ENCODE results near the gene KANK2.

KANK2 gene

GRCh38 chr19:11197291-11198174, at the start of gene KANK2:
TSS of gene KANK2 (minus strand) at chr19:11197545. CDS start at chr19:11194511, 3,034 bp downstream.
- Mint-ChIP-seq H3K36me3 (no peaks in the 10 kb centered on the region), H3K27me3 (no peaks in the 10 kb centered on the region), H3K4me1 (ENCODE audit: low read depth) (peaks cover 6% of the 10 kb centered on the region), H3K27ac (no peak within 1 kb of the TSS), H3K9me3 (ENCODE audit: low read depth) (no peaks in the 10 kb centered on the region), H3K4me3 (peak within 1 kb of the TSS; percentile 80)

GRCh38 chr19:11246941-11247340, 49.6 kb upstream of the KANK2 start:
- H3K4me3 Mint-ChIP-seq = no peak overlapping the region
- H3K9me3 Mint-ChIP-seq (ENCODE audit: low read depth) = no peaks in the 10 kb centered on the region
- peaks cover 4% of the 10 kb centered on the region for H3K4me1 Mint-ChIP-seq (ENCODE audit: low read depth)
- H3K27ac Mint-ChIP-seq = peak overlapping the region; percentile 8
- peaks cover 15% of the 10 kb centered on the region for H3K27me3 Mint-ChIP-seq
- H3K36me3 Mint-ChIP-seq = no peaks in the 10 kb centered on the region

GRCh38 chr19:11244846-11245589, 47.7 kb upstream of the KANK2 start:
- peaks cover 21% of the 10 kb centered on the region for H3K27me3 Mint-ChIP-seq
- peaks cover 4% of the 10 kb centered on the region for H3K4me1 Mint-ChIP-seq (ENCODE audit: low read depth)
- no peak overlapping the region for H3K4me3 Mint-ChIP-seq
- no peak overlapping the region for H3K27ac Mint-ChIP-seq
- no peaks in the 10 kb centered on the region for H3K36me3 Mint-ChIP-seq
- no peaks in the 10 kb centered on the region for H3K9me3 Mint-ChIP-seq (ENCODE audit: low read depth)

GRCh38 chr19:11243798-11244169, 46.4 kb upstream of the KANK2 start:
- no peak overlapping the region for H3K27ac Mint-ChIP-seq
- peaks cover 4% of the 10 kb centered on the region for H3K4me1 Mint-ChIP-seq (ENCODE audit: low read depth)
- no peak overlapping the region for H3K4me3 Mint-ChIP-seq
- H3K27me3 Mint-ChIP-seq = peaks cover 21% of the 10 kb centered on the region
- H3K36me3 Mint-ChIP-seq = no peaks in the 10 kb centered on the region
- no peaks in the 10 kb centered on the region for H3K9me3 Mint-ChIP-seq (ENCODE audit: low read depth)

- peaks cover 21% of the 10 kb centered on the region for H3K27me3 Mint-ChIP-seq
- H3K36me3 Mint-ChIP-seq = no peaks in the 10 kb centered on the region
- H3K9me3 Mint-ChIP-seq (ENCODE audit: low read depth) = no peaks in the 10 kb centered on the region
- no peak overlapping the region for H3K4me3 Mint-ChIP-seq
- no peak overlapping the region for H3K27ac Mint-ChIP-seq
- peaks cover 4% of the 10 kb centered on the region for H3K4me1 Mint-ChIP-seq (ENCODE audit: low read depth)
These were observed 45.8 kb upstream of the KANK2 start for GRCh38 chr19:11242864-11243797.

- Mint-ChIP-seq H3K36me3 (no peaks in the 10 kb centered on the region), H3K27ac (no peak overlapping the region), H3K4me3 (no peak overlapping the region), H3K27me3 (peaks cover 19% of the 10 kb centered on the region), H3K4me1 (ENCODE audit: low read depth) (peaks cover 4% of the 10 kb centered on the region), H3K9me3 (ENCODE audit: low read depth) (no peaks in the 10 kb centered on the region)
These were observed 44.7 kb upstream of the KANK2 start for GRCh38 chr19:11242025-11242424.

GRCh38 chr19:11240008-11240444, 42.7 kb upstream of the KANK2 start:
- H3K9me3 Mint-ChIP-seq (ENCODE audit: low read depth) = no peaks in the 10 kb centered on the region
- peaks cover 11% of the 10 kb centered on the region for H3K27me3 Mint-ChIP-seq
- no peak overlapping the region for H3K27ac Mint-ChIP-seq
- H3K4me3 Mint-ChIP-seq = no peak overlapping the region
- H3K4me1 Mint-ChIP-seq (ENCODE audit: low read depth) = peaks cover 4% of the 10 kb centered on the region
- H3K36me3 Mint-ChIP-seq = no peaks in the 10 kb centered on the region

- H3K27me3 Mint-ChIP-seq = peaks cover 11% of the 10 kb centered on the region
- no peaks in the 10 kb centered on the region for H3K9me3 Mint-ChIP-seq (ENCODE audit: low read depth)
- H3K36me3 Mint-ChIP-seq = no peaks in the 10 kb centered on the region
- H3K4me1 Mint-ChIP-seq (ENCODE audit: low read depth) = peaks cover 4% of the 10 kb centered on the region
- no peak within 1 kb of the TSS for H3K4me3 Mint-ChIP-seq
- no peak within 1 kb of the TSS for H3K27ac Mint-ChIP-seq
These were observed 42.1 kb upstream of the KANK2 start, which contains the start of gene ANGPTL8 for GRCh38 chr19:11239377-11240000. TSS of gene ANGPTL8 (plus strand) at chr19:11239619. CDS start at chr19:11239638, 19 bp downstream.

- Mint-ChIP-seq H3K27ac (no peak overlapping the region), H3K4me3 (no peak overlapping the region), H3K9me3 (ENCODE audit: low read depth) (no peaks in the 10 kb centered on the region), H3K36me3 (no peaks in the 10 kb centered on the region), H3K27me3 (peaks cover 11% of the 10 kb centered on the region), H3K4me1 (ENCODE audit: low read depth) (peaks cover 4% of the 10 kb centered on the region)
These were observed 41.5 kb upstream of the KANK2 start for GRCh38 chr19:11238781-11239376.

GRCh38 chr19:11238041-11238440, 40.7 kb upstream of the KANK2 start:
- Mint-ChIP-seq H3K36me3 (no peaks in the 10 kb centered on the region), H3K4me3 (no peak overlapping the region), H3K27ac (no peak overlapping the region), H3K4me1 (ENCODE audit: low read depth) (no peaks in the 10 kb centered on the region), H3K27me3 (peaks cover 11% of the 10 kb centered on the region), H3K9me3 (ENCODE audit: low read depth) (no peaks in the 10 kb centered on the region)

GRCh38 chr19:11237321-11237720, 40.0 kb upstream of the KANK2 start:
- Mint-ChIP-seq H3K9me3 (ENCODE audit: low read depth) (no peaks in the 10 kb centered on the region), H3K4me1 (ENCODE audit: low read depth) (no peaks in the 10 kb centered on the region), H3K27ac (no peak overlapping the region), H3K4me3 (no peak overlapping the region), H3K27me3 (peaks cover 7% of the 10 kb centered on the region), H3K36me3 (no peaks in the 10 kb centered on the region)

- Mint-ChIP-seq H3K4me1 (ENCODE audit: low read depth) (no peaks in the 10 kb centered on the region), H3K27me3 (peaks cover 5% of the 10 kb centered on the region), H3K36me3 (no peaks in the 10 kb centered on the region), H3K27ac (no peak overlapping the region), H3K9me3 (ENCODE audit: low read depth) (no peaks in the 10 kb centered on the region), H3K4me3 (no peak overlapping the region)
These were observed 39.3 kb upstream of the KANK2 start for GRCh38 chr19:11236324-11237301.

GRCh38 chr19:11234486-11235075, 37.2 kb upstream of the KANK2 start:
- Mint-ChIP-seq H3K36me3 (no peaks in the 10 kb centered on the region), H3K4me1 (ENCODE audit: low read depth) (no peaks in the 10 kb centered on the region), H3K9me3 (ENCODE audit: low read depth) (no peaks in the 10 kb centered on the region), H3K4me3 (no peak overlapping the region), H3K27me3 (no peaks in the 10 kb centered on the region), H3K27ac (no peak overlapping the region)

All from activated naive CD8-positive, alpha-beta T cell (primary cell).